Measurements from ENCODE around the gene FRZB. TPM values are rescaled to one million over a fixed set of nuclear protein-coding genes. Genes with fewer than 3 reads are reported as not detected.

FRZB gene
- total and polyA plus RNA-seq, 2 of the 13 experiments (the other 11 are each of a cell fraction or from before 2014, with no cell fraction given), result 0.04 to 1.2 TPM

DNA sequence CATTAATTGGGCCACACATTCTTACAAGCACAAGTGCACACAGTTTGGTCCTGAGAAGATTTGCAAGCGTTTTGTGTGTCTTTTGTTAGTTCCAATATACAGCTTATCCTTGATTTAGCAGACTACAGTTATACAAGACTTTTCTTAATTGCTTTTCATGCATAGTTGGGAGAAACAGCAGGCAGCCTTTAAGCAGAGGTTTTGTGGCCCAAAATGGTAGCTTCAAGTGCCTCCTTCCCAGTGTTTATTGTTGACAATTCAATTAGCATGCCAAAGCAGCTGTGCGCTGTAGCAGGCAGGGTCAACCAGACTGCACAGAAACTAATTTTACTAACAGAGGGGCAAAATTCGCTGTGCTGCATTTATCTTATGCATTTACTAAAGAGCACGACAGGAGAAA lies 47.5 kb downstream of the FRZB start (continued):
- TF ChIP-seq ZSCAN21 (CRISPR knock-in tag; IDR thresholded peaks at IDR 0.05; ENCODE audit: borderline replicate concordance) (no peak), TRAFD1 (CRISPR knock-in tag; IDR thresholded peaks at IDR 0.05; ENCODE audit: borderline replicate concordance) (no peak)

GRCh38 chr2:182818501-182818900 lies 47.9 kb downstream of the FRZB start:
- intact Hi-C loops (cut with micrococcal nuclease; ENCODE audit: unreplicated experiment) (no loop called here), in situ Hi-C loops (cut with HindIII; ENCODE audit: extremely low pct_ligation_motif_present, low pct_unique_long_range_greater_than_20kb) (no loop called here)
- no peaks in the 10 kb centered on the region for H3K79me2 ChIP-seq (ENCODE audit: insufficient read depth, low read length)
- POLR2A ChIA-PET, result no interaction called here
- no peak for DNase-seq (ENCODE audit: low spot score)
- no peak for ATAC-seq
- no peaks in the 10 kb centered on the region for H3K36me3 ChIP-seq (replicated peaks in 1 of 2; ENCODE audit: control insufficient read depth in 1 of 2, insufficient read depth in 2 of 2, low read length in 2 of 2)
- no peak overlapping the region for H3K27ac ChIP-seq (ENCODE audit: extremely low read length, insufficient read depth, low read length)
- no peaks in the 10 kb centered on the region for H3K27me3 ChIP-seq (ENCODE audit: control insufficient read depth in 1 of 2, insufficient read depth in 2 of 2, low read length in 2 of 2)
- no peak overlapping the region for H3K4me3 ChIP-seq (replicated peaks in 1 of 3; ENCODE audit: insufficient read depth in 1 of 3, low read depth in 2 of 3, low read length in 3 of 3)
- H3K4me2 ChIP-seq (ENCODE audit: low read depth, low read length), result no peak overlapping the region
- H3K9me3 ChIP-seq (ENCODE audit: low read length), result no peaks in the 10 kb centered on the region
- 75% methylated on average over 3 of the region's 3 CpGs for WGBS (ENCODE audit: low lambda C conversion rate)
- CTCF ChIA-PET (ENCODE audit: low intra/inter-chr PET ratio, low total read pairs), result no interaction called here
- no peak overlapping the region for H2AFZ ChIP-seq (ENCODE audit: low read length)
- H3K4me1 ChIP-seq (ENCODE audit: insufficient read depth, low read length), result peaks cover 34% of the 10 kb centered on the region
- H3K9ac ChIP-seq (ENCODE audit: insufficient read depth, low read depth, low read length), result no peak overlapping the region
- BruUV-seq (replicated peaks), result no TSS peak
- FAIRE-seq, result no peak
- H4K20me1 ChIP-seq (ENCODE audit: insufficient read depth, low read length), result no peaks in the 10 kb centered on the region
- TF ChIP-seq, protein P1, sequence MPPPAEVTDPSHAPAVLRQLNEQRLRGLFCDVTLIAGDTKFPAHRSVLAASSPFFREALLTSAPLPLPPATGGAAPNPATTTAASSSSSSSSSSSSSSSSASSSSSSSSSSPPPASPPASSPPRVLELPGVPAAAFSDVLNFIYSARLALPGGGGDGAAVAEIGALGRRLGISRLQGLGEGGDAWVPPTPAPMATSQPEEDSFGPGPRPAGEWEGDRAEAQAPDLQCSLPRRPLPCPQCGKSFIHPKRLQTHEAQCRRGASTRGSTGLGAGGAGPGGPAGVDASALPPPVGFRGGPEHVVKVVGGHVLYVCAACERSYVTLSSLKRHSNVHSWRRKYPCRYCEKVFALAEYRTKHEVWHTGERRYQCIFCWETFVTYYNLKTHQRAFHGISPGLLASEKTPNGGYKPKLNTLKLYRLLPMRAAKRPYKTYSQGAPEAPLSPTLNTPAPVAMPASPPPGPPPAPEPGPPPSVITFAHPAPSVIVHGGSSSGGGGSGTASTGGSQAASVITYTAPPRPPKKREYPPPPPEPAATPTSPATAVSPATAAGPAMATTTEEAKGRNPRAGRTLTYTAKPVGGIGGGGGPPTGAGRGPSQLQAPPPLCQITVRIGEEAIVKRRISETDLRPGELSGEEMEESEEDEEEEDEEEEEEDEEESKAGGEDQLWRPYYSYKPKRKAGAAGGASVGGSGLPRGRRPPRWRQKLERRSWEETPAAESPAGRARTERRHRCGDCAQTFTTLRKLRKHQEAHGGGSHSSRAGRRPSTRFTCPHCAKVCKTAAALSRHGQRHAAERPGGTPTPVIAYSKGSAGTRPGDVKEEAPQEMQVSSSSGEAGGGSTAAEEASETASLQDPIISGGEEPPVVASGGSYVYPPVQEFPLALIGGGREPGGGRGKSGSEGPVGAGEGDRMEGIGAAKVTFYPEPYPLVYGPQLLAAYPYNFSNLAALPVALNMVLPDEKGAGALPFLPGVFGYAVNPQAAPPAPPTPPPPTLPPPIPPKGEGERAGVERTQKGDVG (CRISPR knock-in tag; IDR thresholded peaks at IDR 0.05; ENCODE audit: borderline replicate concordance), result no peak
- TF ChIP-seq MATR3 (CRISPR knock-in tag; IDR thresholded peaks at IDR 0.05) (no peak), ZFP37 (CRISPR knock-in tag; IDR thresholded peaks at IDR 0.05; ENCODE audit: borderline replicate concordance) (no peak), SMAD9 (CRISPR knock-in tag; IDR thresholded peaks at IDR 0.05) (no peak)
- TF ChIP-seq, protein P2, sequence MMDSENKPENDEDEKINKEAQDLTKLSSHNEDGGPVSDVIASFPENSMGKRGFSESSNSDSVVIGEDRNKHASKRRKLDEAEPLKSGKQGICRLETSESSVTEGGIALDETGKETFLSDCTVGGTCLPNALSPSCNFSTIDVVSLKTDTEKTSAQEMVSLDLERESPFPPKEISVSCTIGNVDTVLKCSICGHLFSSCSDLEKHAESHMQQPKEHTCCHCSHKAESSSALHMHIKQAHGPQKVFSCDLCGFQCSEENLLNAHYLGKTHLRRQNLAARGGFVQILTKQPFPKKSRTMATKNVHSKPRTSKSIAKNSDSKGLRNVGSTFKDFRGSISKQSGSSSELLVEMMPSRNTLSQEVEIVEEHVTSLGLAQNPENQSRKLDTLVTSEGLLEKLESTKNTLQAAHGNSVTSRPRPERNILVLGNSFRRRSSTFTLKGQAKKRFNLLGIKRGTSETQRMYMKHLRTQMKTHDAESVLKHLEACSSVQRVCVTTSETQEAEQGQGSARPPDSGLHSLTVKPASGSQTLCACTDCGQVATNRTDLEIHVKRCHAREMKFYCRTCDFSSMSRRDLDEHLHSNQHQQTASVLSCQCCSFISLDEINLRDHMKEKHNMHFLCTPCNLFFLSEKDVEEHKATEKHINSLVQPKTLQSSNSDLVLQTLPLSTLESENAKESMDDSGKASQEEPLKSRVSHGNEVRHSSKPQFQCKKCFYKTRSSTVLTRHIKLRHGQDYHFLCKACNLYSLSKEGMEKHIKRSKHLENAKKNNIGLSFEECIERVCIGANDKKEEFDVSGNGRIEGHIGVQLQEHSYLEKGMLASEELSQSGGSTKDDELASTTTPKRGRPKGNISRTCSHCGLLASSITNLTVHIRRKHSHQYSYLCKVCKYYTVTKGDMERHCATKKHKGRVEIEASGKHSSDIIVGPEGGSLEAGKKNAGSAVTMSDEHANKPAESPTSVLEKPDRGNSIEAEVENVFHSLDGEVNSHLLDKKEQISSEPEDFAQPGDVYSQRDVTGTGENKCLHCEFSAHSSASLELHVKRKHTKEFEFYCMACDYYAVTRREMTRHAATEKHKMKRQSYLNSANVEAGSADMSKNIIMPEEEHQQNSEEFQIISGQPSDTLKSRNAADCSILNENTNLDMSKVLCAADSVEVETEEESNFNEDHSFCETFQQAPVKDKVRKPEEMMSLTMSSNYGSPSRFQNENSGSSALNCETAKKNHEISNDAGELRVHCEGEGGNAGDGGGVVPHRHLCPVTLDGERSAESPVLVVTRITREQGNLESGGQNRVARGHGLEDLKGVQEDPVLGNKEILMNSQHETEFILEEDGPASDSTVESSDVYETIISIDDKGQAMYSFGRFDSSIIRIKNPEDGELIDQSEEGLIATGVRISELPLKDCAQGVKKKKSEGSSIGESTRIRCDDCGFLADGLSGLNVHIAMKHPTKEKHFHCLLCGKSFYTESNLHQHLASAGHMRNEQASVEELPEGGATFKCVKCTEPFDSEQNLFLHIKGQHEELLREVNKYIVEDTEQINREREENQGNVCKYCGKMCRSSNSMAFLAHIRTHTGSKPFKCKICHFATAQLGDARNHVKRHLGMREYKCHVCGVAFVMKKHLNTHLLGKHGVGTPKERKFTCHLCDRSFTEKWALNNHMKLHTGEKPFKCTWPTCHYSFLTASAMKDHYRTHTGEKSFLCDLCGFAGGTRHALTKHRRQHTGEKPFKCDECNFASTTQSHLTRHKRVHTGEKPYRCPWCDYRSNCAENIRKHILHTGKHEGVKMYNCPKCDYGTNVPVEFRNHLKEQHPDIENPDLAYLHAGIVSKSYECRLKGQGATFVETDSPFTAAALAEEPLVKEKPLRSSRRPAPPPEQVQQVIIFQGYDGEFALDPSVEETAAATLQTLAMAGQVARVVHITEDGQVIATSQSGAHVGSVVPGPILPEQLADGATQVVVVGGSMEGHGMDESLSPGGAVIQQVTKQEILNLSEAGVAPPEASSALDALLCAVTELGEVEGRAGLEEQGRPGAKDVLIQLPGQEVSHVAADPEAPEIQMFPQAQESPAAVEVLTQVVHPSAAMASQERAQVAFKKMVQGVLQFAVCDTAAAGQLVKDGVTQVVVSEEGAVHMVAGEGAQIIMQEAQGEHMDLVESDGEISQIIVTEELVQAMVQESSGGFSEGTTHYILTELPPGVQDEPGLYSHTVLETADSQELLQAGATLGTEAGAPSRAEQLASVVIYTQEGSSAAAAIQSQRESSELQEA (CRISPR knock-in tag; IDR thresholded peaks at IDR 0.05; ENCODE audit: not compliant biosample characterization), result no peak

Measured in HepG2 (cell line).